GM18873 (cell line): ENCODE results near the gene RPLP1.
A peak's percentile ranks its signal among the peaks of the same experiment; 100 is the strongest.
"Not testable (repeated sequence)": the region's sequence is repeated elsewhere in the genome, so short reads cannot be mapped to it uniquely, and the experiment has no call there.

Experiments
- ATAC-seq: cut with Tn5 transposase; IDR thresholded peaks from one replicate; pipeline ENCODE4 v1.9.1; 2021; ENCODE audit warnings: mild to moderate bottlenecking, moderate library complexity, moderate number of reproducible peaks; ENCODE audit not compliant: unreplicated experiment, low FRiP score

RPLP1 gene

DNA sequence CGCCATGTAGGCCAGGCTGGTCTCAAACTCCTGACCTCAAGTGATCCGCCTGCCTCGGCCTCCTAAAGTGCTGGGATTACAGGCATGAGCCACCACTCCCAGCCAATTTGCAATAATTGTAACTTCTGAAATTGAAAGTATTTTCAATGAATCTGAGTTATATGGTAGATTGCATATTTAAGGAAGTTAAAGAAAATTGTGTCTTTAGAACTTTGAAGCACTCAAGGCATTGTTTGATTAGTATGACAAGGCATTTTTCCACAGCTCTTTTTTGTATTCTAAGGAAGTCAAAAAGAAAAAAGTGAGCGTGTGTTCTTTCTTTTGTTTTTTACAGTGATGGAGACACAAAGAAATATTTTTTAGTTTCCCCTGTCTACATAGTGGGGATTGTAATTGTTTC lies 15.7 kb upstream of the RPLP1 start:
- ATAC-seq = no peak

DNA sequence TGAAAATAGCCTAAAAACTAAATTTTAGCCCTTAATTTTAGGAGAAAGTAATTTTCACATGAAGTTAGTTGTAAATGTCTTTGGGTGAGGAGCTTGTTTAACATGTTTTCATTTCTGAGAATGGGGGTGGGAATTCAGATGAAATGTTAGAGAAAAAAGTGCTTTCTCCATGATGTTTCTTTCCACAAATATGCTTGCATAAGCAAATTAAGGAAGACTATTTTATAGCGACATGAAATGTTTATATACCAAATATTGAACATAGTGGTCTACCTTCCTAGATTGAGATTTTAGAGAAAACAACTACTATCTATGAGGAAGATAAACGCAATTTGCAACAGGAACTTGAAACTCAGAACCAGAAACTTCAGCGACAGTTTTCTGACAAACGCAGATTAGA lies 13.0 kb upstream of the RPLP1 start:
- no peak for ATAC-seq

DNA sequence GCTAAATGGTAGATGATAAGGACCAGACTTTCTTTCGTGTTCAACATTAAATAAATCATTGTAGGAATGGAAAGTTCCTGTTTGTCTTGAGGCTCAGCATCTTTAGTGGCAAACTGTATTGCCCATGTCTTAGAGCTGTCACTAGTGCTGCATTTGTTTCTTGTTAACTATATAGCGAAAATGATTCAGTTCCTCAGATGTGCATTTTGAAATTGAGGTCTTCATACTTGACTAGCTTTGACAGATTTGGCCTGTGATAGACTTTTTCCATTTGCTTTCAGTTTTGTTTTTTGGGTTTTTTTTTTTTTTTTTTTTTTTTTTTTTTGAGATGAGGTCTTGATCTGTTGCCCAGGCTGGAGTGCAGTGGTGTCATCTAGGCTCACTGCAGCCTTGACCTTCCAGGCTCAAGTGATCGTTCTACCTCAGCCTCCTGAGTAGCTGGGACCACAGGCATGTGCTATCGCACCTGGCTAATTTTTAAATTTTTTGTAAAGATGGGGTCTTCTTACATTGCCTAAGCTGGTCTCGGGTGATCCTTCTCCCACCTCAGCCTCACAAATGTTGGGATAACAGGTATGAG lies 9.5 kb upstream of the RPLP1 start:
- ATAC-seq = no peak

DNA sequence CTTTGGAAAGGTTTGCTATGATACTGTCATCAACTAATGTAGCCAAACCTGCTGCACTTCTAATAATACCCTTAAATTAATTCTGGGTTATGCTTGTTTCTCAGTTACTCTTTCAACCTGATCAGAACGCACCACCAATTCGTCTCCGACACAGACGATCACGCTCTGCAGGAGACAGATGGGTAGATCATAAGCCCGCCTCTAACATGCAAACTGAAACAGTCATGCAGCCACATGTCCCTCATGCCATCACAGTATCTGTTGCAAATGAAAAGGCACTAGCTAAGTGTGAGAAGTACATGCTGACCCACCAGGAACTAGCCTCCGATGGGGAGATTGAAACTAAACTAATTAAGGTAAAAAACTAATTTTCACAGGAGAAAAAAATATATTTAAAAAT lies 7.9 kb upstream of the RPLP1 start:
- no peak for ATAC-seq

DNA sequence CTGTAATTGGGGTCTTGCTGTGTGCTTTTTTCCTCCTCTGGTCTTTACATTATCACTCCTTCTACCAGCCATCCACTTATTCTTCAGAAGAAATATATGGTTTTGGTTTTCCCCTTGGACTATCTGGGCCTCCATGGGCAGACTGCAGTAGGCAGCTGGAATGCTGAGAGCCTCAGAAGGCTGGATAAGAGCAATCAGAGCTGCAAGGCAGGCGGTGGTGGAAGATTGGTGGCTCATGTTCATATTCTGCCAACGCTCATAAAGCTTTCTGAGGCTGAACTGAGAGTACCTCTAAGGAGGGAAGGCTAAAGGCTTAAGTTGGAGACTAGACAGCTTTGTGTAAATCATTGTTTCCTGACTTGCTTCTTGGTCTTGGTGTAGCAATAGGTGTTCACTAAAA lies 5.7 kb upstream of the RPLP1 start:
- ATAC-seq = no peak

DNA sequence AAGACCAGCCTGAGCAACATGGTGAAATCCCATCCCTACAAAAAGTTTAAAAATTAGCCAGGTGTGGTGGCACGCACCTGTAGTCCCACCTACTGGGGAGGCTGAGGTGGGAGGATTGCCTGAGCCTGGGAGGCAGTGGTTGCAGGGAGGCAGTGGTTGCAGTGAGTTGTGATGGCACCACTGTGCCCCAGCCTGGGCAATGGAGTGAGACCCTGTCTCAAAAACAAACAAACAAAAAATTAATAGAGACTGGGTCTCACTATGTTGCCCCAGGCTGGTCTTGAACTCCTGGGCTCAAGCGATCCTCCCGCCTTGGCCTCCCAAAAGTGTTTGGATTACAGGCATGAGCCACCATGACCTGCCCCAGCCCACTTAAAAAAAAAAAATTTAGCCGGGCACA lies 2.4 kb upstream of the RPLP1 start:
- ATAC-seq = not testable (repeated sequence)

DNA sequence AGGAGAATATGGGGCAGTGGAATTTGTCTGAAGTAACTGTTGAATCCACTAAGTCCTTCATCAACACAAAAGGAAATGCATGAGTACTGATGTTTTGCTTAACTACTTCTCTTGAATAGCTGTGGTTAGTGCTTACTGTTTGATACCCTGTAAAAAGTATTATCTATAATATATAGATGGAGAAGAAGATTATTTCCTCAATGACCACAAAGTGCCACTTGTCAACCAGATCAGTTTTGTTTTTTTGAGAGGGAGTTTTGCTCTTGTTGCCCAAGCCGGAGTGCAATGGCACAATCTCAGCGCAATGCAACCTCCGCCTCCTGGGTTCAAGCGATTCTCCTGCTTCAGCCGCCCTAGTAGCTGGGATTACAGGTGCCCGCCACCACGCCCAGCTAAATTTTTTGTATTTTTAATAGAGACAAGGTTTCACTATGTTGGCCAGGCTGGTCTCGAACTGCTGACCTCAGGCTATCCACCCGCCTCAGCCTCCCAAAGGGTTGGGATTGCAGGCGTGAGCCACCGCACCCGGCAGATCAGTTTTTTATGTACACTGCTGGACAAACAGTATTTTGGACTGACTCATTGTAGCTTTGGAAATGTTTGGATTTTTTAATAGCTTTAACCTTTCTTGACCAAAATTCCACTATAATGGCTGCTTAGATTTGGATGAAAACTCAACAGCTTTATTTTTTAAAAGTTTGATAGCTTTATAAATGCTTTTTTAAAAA lies 1.5 kb upstream of the RPLP1 start:
- ATAC-seq = no peak

DNA sequence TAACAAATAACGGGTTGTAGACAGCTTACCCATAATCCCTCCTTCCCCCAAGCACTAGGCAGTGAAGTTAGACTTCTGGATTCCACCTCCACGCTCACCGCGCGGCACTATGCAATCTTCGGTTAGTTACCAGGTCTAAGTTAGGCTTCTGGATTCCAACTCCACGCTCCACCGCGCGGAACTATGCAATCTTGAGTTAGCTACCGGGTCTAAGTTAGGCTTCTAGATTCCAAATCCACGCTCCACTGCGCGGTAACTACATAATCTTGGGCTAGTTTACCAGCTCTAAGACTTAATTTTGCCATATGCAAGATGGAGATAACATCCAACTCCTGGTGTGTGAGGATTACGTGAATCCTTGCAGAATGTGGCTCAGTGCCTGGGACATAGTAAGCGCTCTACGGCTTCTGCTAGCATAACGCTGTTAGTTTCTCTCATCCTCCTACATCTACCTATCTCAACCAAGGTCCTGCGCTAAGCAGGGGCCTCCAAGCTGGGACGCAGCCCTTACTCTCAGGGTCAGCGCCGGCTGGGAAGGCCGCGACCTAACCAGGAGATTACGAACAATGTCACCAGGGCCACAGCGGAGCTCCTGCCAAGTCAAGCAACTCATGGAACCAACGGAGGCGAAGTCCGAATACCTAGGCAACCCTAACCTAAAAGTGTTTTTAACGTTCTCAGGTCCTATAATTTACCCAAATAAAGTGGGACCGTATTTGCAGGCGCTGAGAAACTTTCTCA lies 497 bp upstream of the RPLP1 start:
- no peak for ATAC-seq

DNA sequence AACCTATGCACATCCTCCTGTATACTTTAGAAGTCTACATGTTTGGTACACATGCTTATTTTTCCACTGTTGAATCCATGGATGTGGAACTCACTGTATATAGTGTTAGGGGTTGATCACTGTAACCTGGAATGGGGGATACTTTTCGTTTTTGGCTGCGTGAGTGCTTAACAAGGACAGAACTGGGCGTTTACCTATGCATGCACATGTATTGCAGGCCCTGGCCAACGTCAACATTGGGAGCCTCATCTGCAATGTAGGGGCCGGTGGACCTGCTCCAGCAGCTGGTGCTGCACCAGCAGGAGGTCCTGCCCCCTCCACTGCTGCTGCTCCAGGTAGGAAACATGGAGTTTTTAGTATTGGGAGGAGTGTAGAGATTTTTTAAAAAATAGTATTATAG lies 2.3 kb downstream of the RPLP1 start:
- ATAC-seq = no peak

DNA sequence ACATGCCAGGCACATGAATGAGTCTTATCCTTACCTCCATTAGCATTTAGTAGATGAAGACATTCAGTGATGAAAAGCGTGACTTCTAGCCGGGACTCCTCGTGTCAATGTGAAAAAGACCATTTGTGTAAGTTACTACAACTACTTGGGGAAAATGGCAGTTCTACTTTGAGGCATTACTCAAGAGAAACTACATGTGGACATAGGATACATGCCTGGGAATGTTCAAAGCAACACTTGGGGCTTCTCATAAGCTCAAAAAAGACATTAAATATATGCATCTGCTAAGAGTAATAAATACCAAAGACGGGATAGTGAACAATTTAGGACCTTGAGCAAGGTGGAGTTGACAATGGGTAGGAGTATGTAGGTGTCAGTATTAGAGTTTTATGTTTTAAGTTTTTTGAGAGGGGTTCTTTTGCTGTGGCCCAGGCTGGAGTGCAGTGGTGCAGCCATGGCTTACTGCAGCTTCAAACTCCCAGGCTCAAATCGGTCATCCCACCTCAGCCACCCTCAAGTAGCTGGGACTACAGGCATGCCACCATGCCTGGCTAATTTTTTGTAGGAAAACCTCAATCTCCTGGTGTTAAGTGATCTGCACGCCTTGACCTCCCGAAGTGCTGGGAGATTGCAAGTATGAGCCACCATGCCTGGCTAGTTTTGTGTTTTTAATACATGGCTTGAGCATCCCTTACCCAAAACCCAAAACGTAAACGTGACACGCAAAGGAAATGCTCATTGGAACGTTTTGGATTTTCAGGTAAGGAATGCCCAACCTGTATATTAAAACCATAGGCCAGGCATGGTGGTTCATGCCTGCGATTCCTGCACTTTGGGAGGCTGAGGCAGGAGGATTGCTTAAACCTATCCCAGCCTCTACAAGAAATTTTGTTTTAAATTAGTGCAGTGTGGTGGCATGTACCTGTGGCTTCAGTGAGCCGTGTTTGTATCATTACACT lies 3.9 kb downstream of the RPLP1 start:
- ATAC-seq = no peak

DNA sequence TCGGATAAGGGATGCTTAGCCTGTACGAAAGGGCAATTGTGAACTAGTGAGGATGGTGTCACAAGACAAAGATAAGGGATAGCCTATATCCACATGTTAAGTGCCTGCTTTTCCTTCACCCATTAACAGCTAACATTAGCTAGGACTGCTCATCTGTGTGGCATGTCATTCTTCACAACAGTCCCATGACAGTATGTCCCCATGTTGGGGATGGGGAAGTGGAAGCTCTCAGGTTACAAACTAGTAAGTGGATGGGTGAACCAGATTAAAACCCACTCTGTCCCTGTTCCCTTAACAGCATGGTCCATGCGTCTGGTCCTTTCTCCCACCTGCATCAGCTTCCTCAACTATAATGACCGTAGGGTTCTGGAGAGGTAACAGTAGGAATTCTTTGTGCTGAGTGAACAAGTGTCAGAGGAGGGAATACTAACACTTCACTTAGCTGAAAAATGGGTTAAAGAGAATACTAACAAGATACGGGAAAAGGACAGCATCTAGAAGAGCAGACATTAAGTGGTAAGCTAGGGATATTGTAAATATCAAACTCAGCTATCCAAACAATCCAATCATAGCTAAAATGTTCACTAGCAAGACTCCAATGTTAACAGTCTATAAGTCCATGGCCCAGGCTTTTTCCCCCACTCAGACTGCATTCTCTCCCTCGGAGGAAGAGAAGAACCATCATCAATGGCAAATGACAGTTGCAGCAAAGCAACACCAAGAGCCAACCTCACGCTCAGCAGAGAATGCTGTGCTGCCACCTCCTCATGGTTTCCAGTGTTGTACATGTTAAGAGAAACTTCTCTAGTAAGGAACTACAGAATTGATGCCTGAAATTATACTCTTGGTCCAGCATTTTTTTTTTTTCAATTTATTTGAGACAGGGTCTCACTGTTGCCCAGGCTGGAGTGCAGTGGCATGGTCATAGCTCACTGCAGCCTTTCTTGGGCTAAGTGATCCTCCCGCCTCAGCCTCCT lies 5.0 kb downstream of the RPLP1 start:
- no peak for ATAC-seq

DNA sequence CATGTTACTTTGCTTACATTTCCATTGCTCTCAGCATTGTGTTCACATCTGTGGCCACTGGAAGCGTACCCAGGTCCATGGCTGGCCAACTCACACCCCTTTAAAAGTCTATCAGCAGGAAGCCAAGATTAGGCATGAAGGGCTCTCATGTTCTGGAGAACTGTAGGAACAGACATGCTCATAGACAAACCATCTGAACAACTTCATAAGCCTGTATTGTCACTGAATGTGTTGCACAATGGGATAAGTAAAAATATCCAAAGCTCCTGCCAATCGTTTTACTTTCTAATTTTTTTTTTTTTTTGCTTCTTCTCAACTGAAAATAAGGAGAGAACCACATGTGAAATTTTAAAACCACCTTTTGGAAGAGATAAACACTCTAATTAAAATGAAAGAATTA lies 6.4 kb downstream of the RPLP1 start:
- ATAC-seq = no peak

DNA sequence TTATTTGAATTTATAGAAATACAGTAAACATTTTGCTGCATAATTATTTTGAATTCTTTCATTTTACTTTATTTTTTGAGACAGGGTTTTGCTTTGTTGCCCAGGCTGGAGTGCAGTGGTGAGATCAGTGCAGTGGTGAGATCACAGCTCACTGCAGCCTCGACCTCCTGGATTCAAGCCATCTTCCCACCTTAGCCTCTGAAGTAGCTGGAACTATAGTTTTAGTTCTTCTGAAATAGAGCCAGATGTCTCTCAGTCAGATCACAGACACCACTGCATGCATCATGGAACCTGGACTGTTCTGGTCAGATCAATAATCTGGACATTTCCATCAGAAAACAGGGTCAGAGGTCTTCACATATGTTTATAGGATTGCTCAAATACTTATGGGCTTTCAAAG lies 7.9 kb downstream of the RPLP1 start:
- ATAC-seq = no peak

DNA sequence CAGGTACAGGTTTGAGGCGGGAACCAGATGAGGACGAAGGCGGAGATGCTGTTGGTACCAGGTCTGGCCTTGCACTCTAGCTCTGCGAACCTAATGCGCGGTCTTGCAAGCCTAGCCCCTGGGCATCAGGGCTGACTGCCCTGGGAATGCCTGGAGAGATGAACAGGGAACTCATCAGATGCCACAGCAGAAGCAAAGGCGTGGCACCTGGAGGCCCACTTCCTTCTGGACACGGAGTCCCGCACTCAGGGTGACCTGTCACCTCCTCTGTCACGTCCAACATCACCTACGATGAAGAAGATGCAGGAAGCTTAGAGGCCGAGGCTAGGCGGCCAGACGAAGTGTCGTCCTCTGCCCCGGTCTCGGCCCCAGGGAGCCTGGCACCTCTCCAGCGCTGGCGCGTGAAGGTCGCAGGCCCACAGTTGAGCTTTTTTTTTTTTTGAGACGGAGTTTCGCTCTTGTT lies 9.4 kb downstream of the RPLP1 start:
- peak; percentile 13 for ATAC-seq

DNA sequence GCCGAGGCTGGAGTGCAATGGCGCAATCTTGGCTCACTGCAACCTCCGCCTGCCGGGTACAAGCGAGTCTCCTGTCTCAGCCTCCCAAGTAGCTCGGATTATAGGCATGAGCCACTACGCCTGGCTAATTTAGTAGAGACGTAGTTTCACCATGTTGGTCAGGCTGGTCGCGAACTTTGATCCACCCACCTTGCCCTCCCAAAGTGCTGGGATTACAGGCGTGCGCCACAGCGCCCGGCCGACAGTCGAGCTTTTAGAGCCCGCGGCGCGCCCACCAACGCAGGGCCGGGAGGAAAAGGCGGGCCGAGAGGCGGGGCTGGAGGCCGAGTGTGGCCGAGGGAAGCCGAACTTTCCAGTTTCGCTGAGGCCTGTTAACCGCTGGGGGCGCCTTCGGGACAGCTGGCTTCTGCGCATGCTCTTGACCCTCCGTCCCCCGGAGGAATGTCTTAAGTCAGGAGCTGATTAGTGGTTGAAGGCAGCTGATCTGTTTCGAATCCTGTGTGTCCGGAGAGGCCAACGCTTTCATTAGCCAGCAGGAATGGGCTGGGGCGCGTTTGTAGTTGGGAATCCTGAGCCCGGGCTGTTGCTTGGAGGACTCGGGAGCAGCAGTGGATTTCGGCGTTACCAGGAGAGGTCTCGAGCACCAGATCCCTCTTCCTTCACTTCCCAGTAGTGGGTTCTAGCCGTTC lies 10.0 kb downstream of the RPLP1 start:
- peak; percentile 66 for ATAC-seq

DNA sequence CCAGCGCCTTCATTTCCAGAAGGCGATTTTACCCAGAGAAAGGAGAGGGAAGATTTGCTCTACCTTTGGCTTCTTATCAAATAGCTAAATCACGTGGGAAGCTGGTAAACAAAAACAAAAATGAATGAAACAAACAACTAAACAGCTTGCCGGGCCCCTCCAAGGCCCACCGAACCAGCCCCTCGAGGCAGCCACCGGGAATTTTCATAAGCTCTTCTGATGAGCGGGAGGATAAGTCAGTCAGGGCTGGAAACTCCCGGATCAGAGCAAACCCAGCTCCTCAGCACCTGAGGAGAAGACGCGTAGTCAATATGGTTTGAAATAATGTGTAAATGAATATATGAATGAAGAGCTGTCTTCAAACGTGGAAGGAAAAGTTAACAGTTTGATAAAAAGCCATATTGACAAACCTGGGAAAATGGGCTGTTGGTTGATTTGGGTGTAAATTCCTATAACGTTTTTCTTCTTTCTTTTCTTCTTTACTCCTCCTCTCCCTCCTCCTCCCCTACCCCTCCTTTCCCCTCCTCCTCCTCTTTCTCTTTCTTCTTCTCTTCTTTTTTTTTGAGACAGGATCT lies 10.7 kb downstream of the RPLP1 start:
- no peak for ATAC-seq

DNA sequence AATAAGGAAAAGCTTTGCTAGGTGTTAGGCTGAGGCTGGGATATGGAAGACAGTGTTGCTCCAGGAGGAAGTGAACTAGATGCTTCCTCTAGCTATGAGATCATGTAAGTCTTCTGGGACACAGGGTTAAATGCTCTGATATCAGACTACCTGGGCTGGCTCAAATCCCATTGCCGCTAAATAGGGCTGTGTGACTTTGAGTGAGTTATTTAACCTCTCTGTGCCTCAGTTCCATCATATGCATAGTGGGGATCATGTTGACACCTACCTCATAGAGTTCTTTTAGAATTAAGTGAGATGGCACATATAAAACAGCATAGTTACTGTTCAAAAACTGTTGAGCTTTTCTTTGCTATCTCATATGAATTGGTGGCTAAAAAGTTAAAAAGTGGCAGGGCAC lies 12.6 kb downstream of the RPLP1 start:
- no peak for ATAC-seq

DNA sequence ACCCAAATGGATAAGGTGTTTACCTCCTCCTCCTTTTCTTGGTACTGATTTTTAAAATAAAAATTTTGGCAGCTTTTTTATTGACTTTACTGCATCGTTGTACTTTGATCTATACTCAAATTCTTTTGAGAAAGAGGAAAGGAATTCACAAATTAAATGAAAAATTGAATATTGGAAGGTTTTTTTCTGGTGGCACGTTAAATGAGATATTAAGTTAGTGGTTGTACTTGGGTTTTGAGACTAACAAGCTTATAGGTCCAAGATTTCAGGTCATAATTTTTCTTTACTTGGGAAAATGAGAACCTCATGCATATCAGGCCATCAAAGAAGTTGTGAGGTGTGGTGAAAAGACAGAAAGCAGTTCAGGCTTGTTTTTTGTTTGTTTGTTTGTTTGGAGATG lies 14.1 kb downstream of the RPLP1 start:
- ATAC-seq = no peak

DNA sequence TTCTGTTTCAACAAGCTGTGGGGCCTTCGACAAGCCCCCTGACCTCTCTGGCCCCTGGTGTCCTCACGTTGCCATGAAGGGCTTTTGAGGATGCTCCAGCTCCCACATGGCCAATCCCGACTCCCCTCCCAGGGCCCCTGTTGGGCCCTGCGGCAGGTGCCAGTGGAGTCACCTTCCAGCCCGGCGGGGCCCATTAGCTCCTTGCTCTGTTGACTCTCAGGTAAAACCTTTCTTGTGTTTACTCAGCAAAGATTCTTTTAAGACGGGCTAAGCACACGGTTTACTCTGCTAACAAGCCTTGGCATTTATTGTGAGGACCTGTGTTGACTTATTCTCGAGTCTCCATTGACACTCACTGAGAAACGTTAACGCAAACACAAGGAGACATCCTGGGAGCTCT lies 15.0 kb downstream of the RPLP1 start:
- no peak for ATAC-seq
